LNCAP (cell line): ENCODE data around the gene TRMT1.

Experiments used
- TF ChIP-seq, protein P1 (sequence below): fragments of 450-650 bp; IDR thresholded peaks from 2 replicates; pipeline ENCODE4 v1.5.1; 2017; ENCODE audit warnings: mild to moderate bottlenecking

TRMT1 gene

DNA sequence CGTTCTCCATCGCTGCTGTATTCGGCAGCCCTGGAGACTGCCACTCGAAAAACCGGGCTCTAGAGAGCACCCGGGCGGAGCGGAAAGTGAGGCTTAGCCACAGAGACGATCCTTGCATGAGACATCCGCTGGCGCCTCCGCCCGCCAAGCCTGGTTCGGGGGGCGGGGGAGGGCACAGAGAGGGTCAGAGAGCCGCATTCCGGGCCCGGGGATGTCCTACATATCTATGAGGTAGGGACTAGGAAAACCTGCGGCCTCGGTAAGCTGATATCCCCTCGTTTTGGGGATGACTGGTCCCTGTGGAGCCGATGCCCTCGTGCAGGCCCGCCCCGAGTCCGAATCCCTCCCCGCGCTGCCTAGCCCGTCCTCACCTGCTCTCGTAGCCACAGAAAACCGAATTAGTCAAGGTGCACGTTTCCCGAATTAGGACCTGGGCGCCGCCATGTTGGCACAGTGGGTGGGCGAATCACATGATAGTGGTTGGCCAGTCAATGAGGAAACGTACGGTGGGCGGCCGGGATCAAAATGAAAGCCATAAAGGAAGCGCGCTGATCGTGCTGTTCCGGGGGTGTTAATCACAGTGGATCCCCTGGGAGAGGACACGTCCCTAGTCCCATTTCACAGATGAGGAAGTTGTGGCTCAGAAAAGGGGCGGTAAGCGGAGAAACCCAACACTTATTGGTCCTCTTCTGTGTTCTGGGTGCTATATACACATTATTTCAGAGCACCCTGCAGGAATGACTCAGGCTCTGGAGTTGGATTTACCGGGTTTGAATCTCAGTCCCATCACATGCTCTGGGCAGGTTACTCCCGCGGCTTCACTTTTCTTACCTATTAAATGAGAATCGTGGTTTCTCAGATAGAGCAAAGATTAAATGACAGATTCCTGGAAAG lies at the start of gene TRMT1:
Gene TRMT1 (minus strand): TSS at position 459 of the 894 bp plus-strand sequence. CDS start 341 bp downstream, at position 118.
- TF ChIP-seq, protein P1, sequence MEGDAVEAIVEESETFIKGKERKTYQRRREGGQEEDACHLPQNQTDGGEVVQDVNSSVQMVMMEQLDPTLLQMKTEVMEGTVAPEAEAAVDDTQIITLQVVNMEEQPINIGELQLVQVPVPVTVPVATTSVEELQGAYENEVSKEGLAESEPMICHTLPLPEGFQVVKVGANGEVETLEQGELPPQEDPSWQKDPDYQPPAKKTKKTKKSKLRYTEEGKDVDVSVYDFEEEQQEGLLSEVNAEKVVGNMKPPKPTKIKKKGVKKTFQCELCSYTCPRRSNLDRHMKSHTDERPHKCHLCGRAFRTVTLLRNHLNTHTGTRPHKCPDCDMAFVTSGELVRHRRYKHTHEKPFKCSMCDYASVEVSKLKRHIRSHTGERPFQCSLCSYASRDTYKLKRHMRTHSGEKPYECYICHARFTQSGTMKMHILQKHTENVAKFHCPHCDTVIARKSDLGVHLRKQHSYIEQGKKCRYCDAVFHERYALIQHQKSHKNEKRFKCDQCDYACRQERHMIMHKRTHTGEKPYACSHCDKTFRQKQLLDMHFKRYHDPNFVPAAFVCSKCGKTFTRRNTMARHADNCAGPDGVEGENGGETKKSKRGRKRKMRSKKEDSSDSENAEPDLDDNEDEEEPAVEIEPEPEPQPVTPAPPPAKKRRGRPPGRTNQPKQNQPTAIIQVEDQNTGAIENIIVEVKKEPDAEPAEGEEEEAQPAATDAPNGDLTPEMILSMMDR: no peak

DNA sequence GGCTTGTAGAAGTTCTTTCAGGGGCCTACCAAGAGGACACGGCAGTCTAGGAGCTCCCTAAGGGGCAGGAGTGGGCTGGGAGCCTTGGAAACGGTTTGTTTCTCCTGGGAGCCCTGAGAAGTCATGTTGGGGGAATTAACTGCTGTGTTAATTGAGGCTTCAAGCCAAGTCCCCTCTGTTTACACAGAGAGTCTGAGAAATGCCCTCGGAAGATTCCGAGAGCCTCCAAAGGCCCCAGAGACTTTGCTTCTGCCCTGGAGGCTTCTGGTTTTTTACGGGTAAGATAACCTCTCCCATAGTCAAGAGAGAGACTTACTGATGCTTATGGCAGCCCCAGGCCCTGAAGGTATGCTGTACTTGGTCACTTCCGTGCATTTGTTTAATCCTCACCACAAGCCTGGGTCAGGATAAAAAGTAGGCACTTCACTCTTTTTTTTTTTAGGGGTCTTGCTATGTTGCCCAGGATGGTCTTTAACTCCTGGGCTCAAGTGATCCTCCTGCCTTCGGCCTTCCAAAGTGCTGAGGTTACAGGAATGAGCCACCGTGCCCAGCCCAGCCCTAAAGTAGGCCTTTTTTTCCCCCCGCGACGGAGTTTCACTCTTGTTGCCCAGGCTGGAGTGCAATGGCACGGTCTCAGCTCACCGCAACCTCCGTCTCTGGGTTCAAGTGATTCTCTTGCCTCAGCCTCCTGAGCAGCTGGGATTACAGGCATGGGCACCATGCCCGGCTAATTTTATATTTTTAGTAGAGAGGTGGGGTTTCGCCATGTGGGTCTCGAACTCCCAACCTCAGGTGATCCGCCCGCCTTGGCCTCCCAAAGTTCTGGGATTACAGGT lies 48.8 kb upstream of the TRMT1 start:
- TF ChIP-seq, protein P1: no peak

DNA sequence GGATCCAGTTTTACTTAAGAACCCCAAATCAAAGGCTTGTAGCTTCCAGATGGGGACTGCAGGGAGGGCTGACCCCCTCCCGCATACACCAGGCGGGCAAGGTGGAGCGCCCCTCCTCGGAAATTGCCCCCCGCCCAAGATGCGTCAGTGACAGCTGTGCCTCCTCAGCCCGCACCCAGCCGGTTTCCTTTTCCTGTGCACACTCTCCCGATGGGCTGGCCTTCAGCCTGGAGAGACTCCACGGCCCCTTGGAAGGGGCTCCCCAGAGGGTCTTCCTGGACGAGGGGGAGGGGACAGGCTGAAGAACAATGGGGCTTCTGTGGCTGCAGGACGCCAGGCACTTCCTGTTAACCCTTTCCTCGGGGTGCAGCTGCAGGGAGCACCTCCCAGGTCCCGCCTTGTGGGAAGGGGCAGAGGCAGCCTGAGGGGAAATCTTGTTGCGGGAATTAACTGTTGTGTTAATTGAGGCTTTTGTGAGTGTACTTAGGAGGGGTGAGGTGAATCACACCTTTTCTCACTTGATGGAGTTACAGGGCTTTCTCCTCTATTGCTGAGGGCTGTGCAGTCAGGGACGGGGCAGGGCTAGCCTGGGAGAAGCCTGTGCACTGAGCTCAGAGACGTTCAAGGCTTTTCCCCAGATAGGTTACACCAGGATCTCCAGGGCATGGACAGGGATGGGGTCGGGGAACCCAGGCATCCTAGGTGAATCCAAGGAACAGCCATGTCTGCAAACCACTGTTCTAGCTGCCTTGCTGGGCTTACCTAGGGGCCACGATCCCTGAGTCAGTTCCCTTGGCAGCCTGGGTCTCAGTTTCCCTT lies 48.0 kb upstream of the TRMT1 start:
- TF ChIP-seq, protein P1: no peak

DNA sequence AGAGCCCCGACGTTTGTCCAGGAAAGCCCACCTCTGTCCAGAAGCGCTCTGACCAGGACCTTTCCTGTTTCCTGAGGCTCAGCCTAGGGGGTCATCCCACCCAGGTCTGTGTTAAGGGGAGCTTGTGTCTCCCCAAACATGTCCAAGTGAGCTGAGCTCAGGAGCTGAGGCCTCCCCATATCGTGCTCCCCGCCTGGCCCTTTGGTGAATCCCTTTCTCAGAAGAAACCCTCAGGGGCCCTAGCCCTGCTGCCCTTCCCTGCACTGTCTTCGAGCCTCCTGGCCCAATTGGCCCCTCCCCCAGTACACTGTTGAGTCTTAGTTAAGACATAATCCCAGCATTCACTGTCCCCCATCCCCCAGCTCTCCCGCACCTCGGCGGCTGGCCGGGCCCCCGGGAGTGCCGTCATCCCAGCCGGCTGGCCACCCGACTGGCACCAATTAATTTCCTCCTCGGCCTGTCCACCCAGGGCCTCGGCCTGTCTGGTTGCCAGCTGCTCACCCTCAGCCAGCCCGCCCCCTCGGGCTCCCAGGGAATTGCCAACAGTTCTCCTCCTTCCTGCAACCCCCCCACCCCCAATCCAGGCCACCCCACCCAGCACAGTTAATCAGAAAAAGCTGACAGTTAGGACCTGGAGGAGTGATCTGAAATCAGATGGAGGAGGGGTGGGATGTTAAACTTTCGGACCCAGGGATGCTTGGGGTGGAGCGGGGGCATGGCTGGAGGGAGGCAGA lies 47.2 kb upstream of the TRMT1 start:
- TF ChIP-seq, protein P1: no peak

DNA sequence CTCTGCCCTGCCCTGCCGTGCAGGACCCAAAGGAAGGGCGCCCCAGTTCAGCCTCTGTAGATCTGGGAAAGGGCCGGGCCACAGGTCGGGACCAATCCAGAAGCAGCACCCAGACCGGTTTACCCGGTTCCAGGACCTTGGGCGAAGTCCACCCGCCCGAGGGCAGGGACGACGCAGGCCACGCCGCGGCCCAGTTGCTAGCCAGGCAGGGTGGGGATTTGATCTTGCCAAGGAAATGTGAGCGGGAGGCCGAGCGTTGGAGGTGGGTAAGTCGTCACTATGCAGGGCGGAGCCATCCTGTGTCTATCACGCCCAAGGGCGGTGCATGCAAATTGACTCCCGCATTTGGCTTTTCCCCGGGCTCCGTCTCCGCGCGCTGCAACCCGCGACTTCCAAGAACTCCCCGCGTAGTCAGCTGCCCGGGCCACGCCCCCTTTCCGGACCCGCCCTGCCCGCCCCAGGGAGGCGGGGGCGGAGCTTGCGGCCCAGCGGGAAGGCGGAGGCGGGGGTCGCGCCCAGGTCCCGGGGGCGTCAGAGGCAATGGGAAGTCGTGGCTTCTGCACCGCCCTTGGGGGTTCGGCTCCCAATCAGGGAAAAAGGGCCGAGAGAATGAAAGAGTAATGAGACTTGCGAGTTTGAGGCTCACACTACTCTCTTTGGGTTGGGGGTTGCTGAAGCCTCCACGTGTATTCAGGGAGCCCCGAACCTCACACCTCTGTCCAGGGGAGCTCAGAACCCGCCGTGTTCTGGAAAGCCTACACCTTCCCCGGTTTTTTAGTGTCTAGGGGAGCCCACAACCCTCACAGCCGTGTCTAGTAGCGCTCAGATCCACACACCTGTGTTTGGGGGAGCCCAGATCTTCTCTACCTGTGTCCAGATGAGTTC lies 46.4 kb upstream of the TRMT1 start:
- TF ChIP-seq, protein P1: no peak

DNA sequence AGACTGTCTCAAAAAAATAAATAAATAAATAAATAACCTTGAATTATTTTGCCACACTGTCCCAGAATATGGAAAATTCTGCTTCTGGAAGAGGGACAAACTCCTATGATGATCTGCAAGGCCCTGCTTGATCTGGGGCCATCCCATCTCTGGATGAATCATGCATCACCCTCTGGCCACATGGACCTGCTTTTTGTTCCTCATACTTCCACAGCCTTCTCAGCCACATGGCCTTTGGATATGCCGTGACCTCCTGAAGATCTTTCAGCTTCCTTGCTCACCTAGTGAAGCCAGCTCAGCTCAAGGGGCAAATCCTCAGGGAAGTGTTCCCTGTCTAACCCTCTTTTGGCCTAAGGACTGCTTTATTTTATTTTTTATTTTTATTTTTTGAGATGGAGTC lies 44.0 kb upstream of the TRMT1 start:
- TF ChIP-seq, protein P1: no peak
